ENCODE data around the gene POLR3G. TPM values are rescaled to one million over a fixed set of nuclear protein-coding genes. Genes with fewer than 3 reads are reported as not detected.

Gene POLR3G
- total RNA-seq, 4 donors from 2014 or later: 2.7 to 7.2 (median 4.9) TPM

GRCh38 chr5:90440644-90441043 lies 34.0 kb upstream of the POLR3G start:
- Histone ChIP-seq H3K4me3 (no peak overlapping the region), H3K27ac (no peak overlapping the region), H3K9me3 (no peaks in the 10 kb centered on the region), H3K36me3 (no peaks in the 10 kb centered on the region), H3K4me1 (peaks cover 0 to 11% (median 0%) of the 10 kb centered on the region in 4 donors), H3K27me3 (no peaks in the 10 kb centered on the region)
- TF ChIP-seq EP300 (IDR thresholded peaks at IDR 0.05): no peak
- no peak for TF ChIP-seq POLR2A (IDR thresholded peaks at IDR 0.05)
- no peak for TF ChIP-seq CTCF (IDR thresholded peaks at IDR 0.05)
- 32 to 35% methylated on average over 2 of the region's 2 CpGs for WGBS, 2 donors
- DNase-seq (ENCODE audit: low spot score in 2 of 2): no peak

GRCh38 chr5:90446961-90447360 lies 27.7 kb upstream of the POLR3G start:
- Histone ChIP-seq H3K4me3 (no peak overlapping the region), H3K27ac (no peak overlapping the region), H3K36me3 (no peaks in the 10 kb centered on the region), H3K27me3 (no peaks in the 10 kb centered on the region), H3K9me3 (no peaks in the 10 kb centered on the region), H3K4me1 (no peaks in the 10 kb centered on the region)
- TF ChIP-seq POLR2A (IDR thresholded peaks at IDR 0.05) (no peak), EP300 (IDR thresholded peaks at IDR 0.05) (no peak), CTCF (IDR thresholded peaks at IDR 0.05) (no peak)
- no peak for DNase-seq (ENCODE audit: low spot score in 2 of 2)

GRCh38 chr5:90461288-90461687 lies 13.4 kb upstream of the POLR3G start:
- 57 to 65% methylated on average over 4 of the region's 4 CpGs for WGBS, 2 donors
- no peak overlapping the region for H3K4me3 ChIP-seq
- H3K27me3 ChIP-seq: no peaks in the 10 kb centered on the region
- no peaks in the 10 kb centered on the region for H3K9me3 ChIP-seq
- no peak for DNase-seq (ENCODE audit: low spot score in 2 of 2)
- peaks cover 0 to 4% (median 0%) of the 10 kb centered on the region in 3 donors for H3K36me3 ChIP-seq
- TF ChIP-seq CTCF (IDR thresholded peaks at IDR 0.05): no peak
- H3K4me1 ChIP-seq: no peaks in the 10 kb centered on the region
- H3K27ac ChIP-seq: no peak overlapping the region

- H3K27ac ChIP-seq: no peak overlapping the region
- H3K9me3 ChIP-seq: peaks cover 0 to 7% (median 0%) of the 10 kb centered on the region in 4 donors
- TF ChIP-seq EP300 (IDR thresholded peaks at IDR 0.05) (no peak), POLR2A (IDR thresholded peaks at IDR 0.05) (no peak), CTCF (IDR thresholded peaks at IDR 0.05) (no peak)
- WGBS, 2 donors: 42 to 53% methylated on average over 9 of the region's 9 CpGs
- peak overlapping the region; percentile 65 to 94 (median 77) for H3K4me3 ChIP-seq
- peaks cover 0 to 20% (median 0%) of the 10 kb centered on the region in 3 donors for H3K36me3 ChIP-seq
- H3K27me3 ChIP-seq: no peaks in the 10 kb centered on the region
- no peak for DNase-seq (ENCODE audit: low spot score in 2 of 2)
- H3K4me1 ChIP-seq: peaks cover 0 to 40% (median 19%) of the 10 kb centered on the region in 4 donors
Measured at GRCh38 chr5:90472783-90473395, 1.8 kb upstream of the POLR3G start.

- Histone ChIP-seq H3K27me3 (no peaks in the 10 kb centered on the region), H3K4me1 (peaks cover 0 to 40% (median 19%) of the 10 kb centered on the region in 4 donors), H3K9me3 (peaks cover 0 to 6% (median 0%) of the 10 kb centered on the region in 4 donors), H3K27ac (peak overlapping the region; percentile 40 to 83 (median 78)), H3K36me3 (peaks cover 0 to 17% (median 0%) of the 10 kb centered on the region in 3 donors), H3K4me3 (peak overlapping the region; percentile 65 to 94 (median 77))
- peak; percentile 13 to 33 for DNase-seq (ENCODE audit: low spot score in 2 of 2)
- WGBS, 2 donors: 1 to 3% methylated on average over 14 to 38 of the region's 56 CpGs
- no peak for TF ChIP-seq POLR2A (IDR thresholded peaks at IDR 0.05)
- TF ChIP-seq CTCF (IDR thresholded peaks at IDR 0.05): no peak
- no peak for TF ChIP-seq EP300 (IDR thresholded peaks at IDR 0.05)
Measured at GRCh38 chr5:90473396-90474234, 1.0 kb upstream of the POLR3G start.
